ENCODE measurements around the gene FAM20B. TPM values are rescaled to one million over a fixed set of nuclear protein-coding genes. Genes with fewer than 3 reads are reported as not detected.

The FAM20B gene
- total and polyA plus RNA-seq, 2 of the 13 experiments (the other 11 are each of a cell fraction or from before 2014, with no cell fraction given): 13.8 to 26.9 TPM

GRCh38 chr1:179089827-179090482 is 64.3 kb downstream of the FAM20B start (continued):
- TF ChIP-seq ZBTB4 (CRISPR knock-in tag; IDR thresholded peaks at IDR 0.05; ENCODE audit: borderline replicate concordance) (no peak), PHF21A (CRISPR knock-in tag; IDR thresholded peaks at IDR 0.05) (no peak), HNF4G (IDR thresholded peaks at IDR 0.05; ENCODE audit: borderline replicate concordance, low read depth, low read length) (no peak), HNF4G (CRISPR knock-in tag; IDR thresholded peaks at IDR 0.05; ENCODE audit: borderline replicate concordance, low read depth) (no peak), TCF7L2 (IDR thresholded peaks at IDR 0.05; ENCODE audit: low read depth, low read length) (no peak), TBX2 (CRISPR knock-in tag; IDR thresholded peaks at IDR 0.05; ENCODE audit: borderline replicate concordance) (no peak), UBTF (CRISPR knock-in tag; IDR thresholded peaks at IDR 0.05) (no peak), JUNB (CRISPR knock-in tag; IDR thresholded peaks at IDR 0.05; ENCODE audit: borderline replicate concordance) (no peak), NR2F1 (CRISPR knock-in tag; IDR thresholded peaks at IDR 0.05) (peak; percentile 53 to 85), ELF4 (CRISPR knock-in tag; IDR thresholded peaks at IDR 0.05; ENCODE audit: borderline replicate concordance) (no peak), HNF4A (CRISPR knock-in tag; IDR thresholded peaks at IDR 0.05) (no peak; the same call in 1 of the 2 replicates), BATF2 (CRISPR knock-in tag; IDR thresholded peaks at IDR 0.05) (no peak), ZNF569 (CRISPR knock-in tag; IDR thresholded peaks at IDR 0.05; ENCODE audit: borderline replicate concordance) (no peak), ZNF260 (CRISPR knock-in tag; IDR thresholded peaks at IDR 0.05; ENCODE audit: borderline replicate concordance, low read depth) (no peak), ZNF281 (CRISPR knock-in tag; IDR thresholded peaks at IDR 0.05; ENCODE audit: borderline replicate concordance) (no peak), RNF2 (conservative IDR thresholded peaks at IDR 0.05; ENCODE audit: low read depth) (no peak), SP1 (IDR thresholded peaks at IDR 0.05) (no peak), SP1 (CRISPR knock-in tag; IDR thresholded peaks at IDR 0.05) (no peak), ZNF549 (CRISPR knock-in tag; IDR thresholded peaks at IDR 0.05) (no peak), BHLHE40 (IDR thresholded peaks at IDR 0.05; ENCODE audit: low read length) (no peak), RAD21 (CRISPR knock-in tag; IDR thresholded peaks at IDR 0.05) (no peak), IRX3 (CRISPR knock-in tag; IDR thresholded peaks at IDR 0.05; ENCODE audit: borderline replicate concordance, low read depth) (no peak)
